Body of pancreas (tissue), 4 donors: ENCODE measurements around the gene MCCC2. TPM values are rescaled to one million over a fixed set of nuclear protein-coding genes. Genes with fewer than 3 reads are reported as not detected.

Source experiments
- ATAC-seq: fragments of 150-250 bp; one replicate; pipeline ENCODE4 v1.9.1; 2016
- DNase-seq, 4 donors: peaks; one replicate each; pipeline ENCODE4 v3.0.0-alpha.2; 2019
- H3K27ac ChIP-seq, 4 donors: fragments of 200-600 bp; sonication (generic); 1 replicate in 3 of 4; 2 replicates in 1 of 4; pipeline versions ENCODE4 v1.5.1 to v1.6.1; 2016 to 2019; ENCODE audit warnings: mild to moderate bottlenecking in 1 of 4, mixed read lengths in 1 of 4, moderate library complexity in 1 of 4
- H3K27me3 ChIP-seq, 2 donors: fragments of 200-600 bp; sonication (generic); one replicate each; pipeline ENCODE4 v1.6.0; 2016; ENCODE audit warnings: mild to moderate bottlenecking in 1 of 2
- H3K36me3 ChIP-seq, 2 donors: fragments of 200-600 bp; sonication (generic); replicated peaks in 1 of 2; 2 replicates each; pipeline ENCODE4 v1.5.1; 2016; ENCODE audit warnings: low read depth in 2 of 2; ENCODE audit not compliant: insufficient read depth in 1 of 2
- H3K4me1 ChIP-seq: fragments of 200-600 bp; sonication (generic); one replicate; pipeline ENCODE4 v1.6.0; 2016
- H3K4me3 ChIP-seq, 2 donors: fragments of 200-600 bp; sonication (generic); 1 replicate in 1 of 2; 2 replicates in 1 of 2; pipeline ENCODE4 v1.5.1; 2016 to 2019
- H3K9me3 ChIP-seq, 3 donors: fragments of 200-600 bp; sonication (generic); 1 replicate in 2 of 3; 2 replicates in 1 of 3; pipeline ENCODE4 v1.5.1; 2016
- POLR2A ChIP-seq, 3 donors: fragments of 450-650 bp; IDR thresholded peaks; one replicate each; pipeline ENCODE4 v1.6.1; 2016; ENCODE audit warnings: antibody characterized with exemption in 3 of 3, mild to moderate bottlenecking in 2 of 3
- WGBS, 2 donors: methylation state at CpG; one replicate each; pipeline ENCODE4 v1.1.5; 2017; 5-methylcytosine and 5-hydroxymethylcytosine counted together
- intact Hi-C: fragments of 100-400 bp; cut with DNase I; formaldehyde crosslinking; loops from one replicate; pipeline ENCODE4 v1.15.1; 2023
- total RNA-seq, 2 donors: library from RNA; depleted of rRNA; stranded (reverse); fragments of >200 nt; gene quantifications; one replicate each; pipeline ENCODE4 v1.1.0, GENCODE V29; 2016
- TF ChIP-seq, protein P1 (sequence below), 7 experiments: fragments of 450-650 bp in 4 of 7; fragments of 200-600 bp in 3 of 7; sonication (generic) in 3 of 7; IDR thresholded peaks; one replicate each; pipeline ENCODE4 v1.5.1; 2016 to 2019; ENCODE audit warnings: antibody characterized with exemption in 7 of 7

Gene MCCC2
- total RNA-seq, 2 donors from 2014 or later, result 22.8 to 31.0 TPM

DNA sequence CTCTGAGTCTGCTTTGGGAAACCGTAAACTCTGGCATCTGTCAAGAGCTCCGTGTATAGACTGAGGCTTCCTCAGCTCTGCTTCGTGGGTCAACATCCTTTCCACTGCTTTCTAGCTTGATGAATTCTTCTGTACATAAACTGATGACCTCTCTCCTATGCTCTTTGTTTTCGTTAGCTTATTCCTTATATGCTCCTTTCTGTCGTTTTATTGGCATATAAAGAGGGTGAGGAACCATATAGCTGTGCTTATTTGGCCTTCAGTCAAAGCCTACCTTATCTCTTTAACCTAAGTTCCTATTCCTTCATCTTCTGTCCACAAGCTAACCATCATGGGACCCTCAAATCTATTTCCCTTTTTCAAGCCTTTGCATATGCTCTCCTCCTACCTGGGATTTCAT, 92.6 kb downstream of the MCCC2 start:
- no peaks in the 10 kb centered on the region for H3K4me1 ChIP-seq
- TF ChIP-seq, protein P1, sequence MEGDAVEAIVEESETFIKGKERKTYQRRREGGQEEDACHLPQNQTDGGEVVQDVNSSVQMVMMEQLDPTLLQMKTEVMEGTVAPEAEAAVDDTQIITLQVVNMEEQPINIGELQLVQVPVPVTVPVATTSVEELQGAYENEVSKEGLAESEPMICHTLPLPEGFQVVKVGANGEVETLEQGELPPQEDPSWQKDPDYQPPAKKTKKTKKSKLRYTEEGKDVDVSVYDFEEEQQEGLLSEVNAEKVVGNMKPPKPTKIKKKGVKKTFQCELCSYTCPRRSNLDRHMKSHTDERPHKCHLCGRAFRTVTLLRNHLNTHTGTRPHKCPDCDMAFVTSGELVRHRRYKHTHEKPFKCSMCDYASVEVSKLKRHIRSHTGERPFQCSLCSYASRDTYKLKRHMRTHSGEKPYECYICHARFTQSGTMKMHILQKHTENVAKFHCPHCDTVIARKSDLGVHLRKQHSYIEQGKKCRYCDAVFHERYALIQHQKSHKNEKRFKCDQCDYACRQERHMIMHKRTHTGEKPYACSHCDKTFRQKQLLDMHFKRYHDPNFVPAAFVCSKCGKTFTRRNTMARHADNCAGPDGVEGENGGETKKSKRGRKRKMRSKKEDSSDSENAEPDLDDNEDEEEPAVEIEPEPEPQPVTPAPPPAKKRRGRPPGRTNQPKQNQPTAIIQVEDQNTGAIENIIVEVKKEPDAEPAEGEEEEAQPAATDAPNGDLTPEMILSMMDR (IDR thresholded peaks at IDR 0.05), result no peak
- TF ChIP-seq POLR2A (IDR thresholded peaks at IDR 0.05), result no peak
- no peaks in the 10 kb centered on the region for H3K36me3 ChIP-seq
- H3K27ac ChIP-seq, result no peak overlapping the region
- H3K4me3 ChIP-seq, result no peak overlapping the region
- H3K9me3 ChIP-seq, result no peaks in the 10 kb centered on the region
- no peak for DNase-seq
- no peaks in the 10 kb centered on the region for H3K27me3 ChIP-seq
- intact Hi-C loops, result no loop called here
- 62 to 64% methylated on average over 5 of the region's 5 CpGs for WGBS, 2 donors
- ATAC-seq, result no peak

- intact Hi-C loops, result no loop called here
- DNase-seq (no peak), ATAC-seq (no peak)
- Histone ChIP-seq H3K4me1 (no peaks in the 10 kb centered on the region), H3K4me3 (no peak overlapping the region), H3K27ac (no peak overlapping the region), H3K36me3 (no peaks in the 10 kb centered on the region), H3K9me3 (no peaks in the 10 kb centered on the region), H3K27me3 (no peaks in the 10 kb centered on the region)
- TF ChIP-seq, protein P1 (IDR thresholded peaks at IDR 0.05), result no peak
- WGBS, 2 donors, result 72 to 87% methylated on average over 2 of the region's 2 CpGs
These were observed 93.4 kb downstream of the MCCC2 start for GRCh38 chr5:71680510-71680909.

DNA sequence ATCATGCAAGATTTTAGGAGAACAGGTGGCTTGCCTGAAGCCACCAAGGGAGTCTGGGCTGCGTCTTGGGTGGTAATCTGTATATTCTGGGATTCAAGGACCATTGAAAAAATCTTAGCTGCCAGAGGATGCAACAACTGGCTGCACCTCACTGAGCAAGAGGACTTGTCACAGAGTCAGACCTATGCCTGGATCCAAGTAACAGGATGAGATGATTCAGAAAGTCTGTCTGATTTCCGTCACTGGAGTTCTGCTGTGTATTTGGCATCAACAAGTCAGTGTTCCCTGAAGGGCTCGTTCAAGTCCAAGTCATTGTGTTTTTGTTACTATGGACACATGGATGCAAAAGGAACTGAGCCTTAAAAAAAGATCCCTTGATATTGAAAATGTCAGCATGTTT, 94.2 kb downstream of the MCCC2 start:
- H3K4me3 ChIP-seq, result no peak overlapping the region
- ATAC-seq, result no peak
- no peak for DNase-seq
- no peaks in the 10 kb centered on the region for H3K36me3 ChIP-seq
- WGBS, 2 donors, result 50 to 58% methylated on average over 3 of the region's 3 CpGs
- no peaks in the 10 kb centered on the region for H3K4me1 ChIP-seq
- no peak overlapping the region for H3K27ac ChIP-seq
- no peak for TF ChIP-seq POLR2A (IDR thresholded peaks at IDR 0.05)
- TF ChIP-seq, protein P1 (IDR thresholded peaks at IDR 0.05), result no peak
- H3K27me3 ChIP-seq, result no peaks in the 10 kb centered on the region
- H3K9me3 ChIP-seq, result no peaks in the 10 kb centered on the region
- intact Hi-C loops, result no loop called here

- DNase-seq, result no peak
- intact Hi-C loops, result no loop called here
- Histone ChIP-seq H3K27me3 (no peaks in the 10 kb centered on the region), H3K9me3 (no peaks in the 10 kb centered on the region), H3K36me3 (no peaks in the 10 kb centered on the region), H3K4me3 (no peak overlapping the region), H3K4me1 (no peaks in the 10 kb centered on the region), H3K27ac (no peak overlapping the region)
- no peak for ATAC-seq
- TF ChIP-seq POLR2A (IDR thresholded peaks at IDR 0.05), result no peak
- TF ChIP-seq, protein P1 (IDR thresholded peaks at IDR 0.05), result no peak
- WGBS, 2 donors, result 65 to 87% methylated on average over 2 of the region's 2 CpGs
These were observed 97.2 kb downstream of the MCCC2 start for GRCh38 chr5:71684309-71684708.

DNA sequence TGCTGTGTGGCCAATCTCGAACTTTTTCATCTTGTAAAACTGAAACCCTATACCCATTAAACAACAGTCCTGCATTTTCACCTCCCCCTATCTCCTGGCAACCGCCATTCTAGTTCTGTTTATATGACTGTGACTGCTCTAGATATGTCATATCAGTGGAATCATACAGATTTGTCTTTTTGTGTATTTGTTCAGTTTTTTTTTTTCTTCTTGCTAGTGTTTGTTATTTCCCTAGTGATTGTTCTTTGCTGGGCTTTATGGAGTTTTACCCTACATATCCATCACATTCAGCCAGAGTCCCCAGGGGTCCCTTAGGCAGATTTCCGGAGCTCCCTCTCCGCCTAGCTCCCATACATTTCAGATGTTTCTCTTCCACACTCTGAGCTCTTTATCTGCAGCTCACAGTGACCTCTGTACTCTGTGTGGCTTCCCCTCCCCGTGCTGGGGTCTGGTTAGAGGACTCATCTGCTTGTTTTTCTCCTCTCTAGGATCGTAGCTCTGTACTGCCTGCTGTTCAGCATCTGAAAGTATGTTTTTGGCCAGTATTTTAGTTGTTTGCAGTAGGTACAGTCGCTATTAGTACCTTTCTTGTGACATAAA, 106.8 kb downstream of the MCCC2 start:
- H3K27ac ChIP-seq, result no peak overlapping the region
- H3K27me3 ChIP-seq, result no peaks in the 10 kb centered on the region
- H3K36me3 ChIP-seq, result no peaks in the 10 kb centered on the region
- DNase-seq, result no peak
- intact Hi-C loops, result no loop called here
- H3K4me1 ChIP-seq, result no peaks in the 10 kb centered on the region
- 20 to 29% methylated on average over 7 of the region's 7 CpGs for WGBS, 2 donors
- TF ChIP-seq POLR2A (IDR thresholded peaks at IDR 0.05), result no peak
- TF ChIP-seq, protein P1 (IDR thresholded peaks at IDR 0.05), result no peak
- H3K9me3 ChIP-seq, result no peaks in the 10 kb centered on the region
- H3K4me3 ChIP-seq, result no peak overlapping the region
- no peak for ATAC-seq
